22Rv1 (cell line): ENCODE results near the gene SLC26A2.

Experiments used
- H3K27ac ChIP-seq: fragments of 450-650 bp; 2 replicates; pipeline ENCODE4 v1.5.1; 2017
- CTCF ChIP-seq: fragments of 450-650 bp; IDR thresholded peaks from 2 replicates; pipeline ENCODE4 v1.5.1; 2017; ENCODE audit warnings: mild to moderate bottlenecking
- ZFX ChIP-seq: fragments of 450-650 bp; IDR thresholded peaks from 2 replicates; pipeline ENCODE4 v1.6.1; 2017; ENCODE audit warnings: antibody characterized with exemption, borderline replicate concordance

Gene SLC26A2

DNA sequence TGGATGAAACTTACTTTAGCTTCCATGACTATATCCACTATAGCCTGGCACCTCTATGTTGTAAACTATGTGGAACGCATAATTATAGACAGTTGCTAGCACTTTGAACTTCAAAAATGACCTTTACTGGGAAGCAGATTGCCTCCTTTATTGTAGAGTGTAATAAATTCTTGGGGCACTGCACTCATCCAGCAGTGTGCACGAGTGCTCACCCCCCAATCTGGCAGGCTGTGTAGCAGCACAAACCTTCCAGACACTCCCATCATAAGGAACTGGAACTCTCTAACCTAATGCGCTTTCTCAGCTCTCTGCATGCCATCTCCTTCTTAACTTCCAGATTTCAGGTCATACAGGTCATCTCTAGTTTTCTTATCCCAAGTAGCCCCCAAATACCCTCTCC, 14.4 kb upstream of the SLC26A2 start:
- no peak for TF ChIP-seq ZFX
- no peak for TF ChIP-seq CTCF
- no peak overlapping the region for H3K27ac ChIP-seq

- TF ChIP-seq CTCF (no peak), ZFX (no peak)
- no peak overlapping the region for H3K27ac ChIP-seq
Observed at GRCh38 chr5:149948993-149949392, 11.6 kb upstream of the SLC26A2 start.

- H3K27ac ChIP-seq: no peak overlapping the region
- no peak for TF ChIP-seq CTCF
- TF ChIP-seq ZFX: no peak
Observed at GRCh38 chr5:149951138-149951749, 9.3 kb upstream of the SLC26A2 start.

- no peak for TF ChIP-seq CTCF
- no peak overlapping the region for H3K27ac ChIP-seq
Observed at GRCh38 chr5:149953436-149954121, 7.0 kb upstream of the SLC26A2 start.

- no peak for TF ChIP-seq ZFX
- TF ChIP-seq CTCF: no peak
- no peak overlapping the region for H3K27ac ChIP-seq
Observed at GRCh38 chr5:149954798-149955197, 5.8 kb upstream of the SLC26A2 start.

GRCh38 chr5:149956685-149957084, 3.9 kb upstream of the SLC26A2 start:
- H3K27ac ChIP-seq: no peak overlapping the region
- TF ChIP-seq CTCF (no peak), ZFX (no peak)

DNA sequence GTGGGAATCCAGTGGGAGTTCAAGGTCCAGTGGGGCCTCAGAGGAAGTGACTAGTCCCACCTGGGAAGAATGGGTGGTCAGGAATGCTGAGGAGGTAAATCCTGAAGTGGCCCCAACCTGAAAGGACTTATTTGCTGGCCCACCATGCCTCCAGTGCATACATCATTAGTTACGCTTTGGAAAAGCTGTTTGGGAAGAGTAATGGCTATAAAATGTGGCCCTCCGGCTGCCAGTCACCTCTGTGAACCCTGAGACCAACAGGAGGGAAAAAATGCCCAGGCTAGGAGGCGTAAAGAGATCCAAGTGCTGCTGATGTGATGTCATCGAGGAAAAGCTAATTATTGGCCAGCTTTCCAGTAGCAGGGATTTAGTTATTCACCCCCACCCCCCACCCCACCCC, 2.7 kb upstream of the SLC26A2 start:
- TF ChIP-seq CTCF (no peak), ZFX (no peak)

More for the DNA sequence above, 2.7 kb upstream of the SLC26A2 start:
- H3K27ac ChIP-seq: no peak overlapping the region
